ENCODE data around the gene SORCS2. TPM values are rescaled to one million over a fixed set of nuclear protein-coding genes. Genes with fewer than 3 reads are reported as not detected.

The SORCS2 gene
- total and polyA plus RNA-seq, 2 donors = 2.2 to 2.7 TPM

DNA sequence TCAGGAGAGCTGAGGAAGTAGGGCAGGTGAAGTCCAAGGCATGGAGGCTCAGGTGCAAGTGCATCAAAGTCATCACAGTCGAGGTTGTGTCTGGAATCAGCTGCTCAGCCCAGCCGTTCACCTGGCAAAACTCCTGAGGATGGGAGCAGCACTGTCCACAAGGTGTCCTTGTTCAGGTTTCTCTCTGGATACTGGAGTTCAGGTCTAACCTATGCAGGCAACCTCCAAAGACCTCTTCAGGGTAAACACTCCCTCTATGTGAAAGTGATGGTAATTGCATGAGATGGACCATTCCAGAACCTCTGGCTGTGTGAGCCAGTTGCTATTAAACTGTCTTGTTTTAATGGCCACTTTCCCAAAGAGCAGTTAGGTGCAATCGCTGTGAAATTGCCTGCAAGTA, 362.6 kb downstream of the SORCS2 start:
- no peak for DNase-seq (ENCODE audit: low read depth in 6 of 9, low spot score in 9 of 9)
- Histone ChIP-seq H3K27me3 (ENCODE audit: control insufficient read depth in 2 of 2, insufficient read depth in 1 of 2, low read length in 1 of 2) (no peaks in the 10 kb centered on the region), H3K4me1 (ENCODE audit: control insufficient read depth in 2 of 2, insufficient read depth in 2 of 2, low read length in 2 of 2) (no peaks in the 10 kb centered on the region), H3K4me3 (ENCODE audit: low read length in 2 of 2) (no peak overlapping the region), H3K9me3 (ENCODE audit: control insufficient read depth in 2 of 2, insufficient read depth in 1 of 2, low read length in 1 of 2) (peaks cover 4 to 54% of the 10 kb centered on the region in 2 donors), H3K27ac (ENCODE audit: low read depth in 1 of 2, low read length in 1 of 2) (no peak overlapping the region), H3K36me3 (ENCODE audit: control insufficient read depth in 2 of 2, insufficient read depth in 2 of 2, low read length in 1 of 2) (no peaks in the 10 kb centered on the region)
- WGBS = 75% methylated on average over 3 of the region's 3 CpGs

DNA sequence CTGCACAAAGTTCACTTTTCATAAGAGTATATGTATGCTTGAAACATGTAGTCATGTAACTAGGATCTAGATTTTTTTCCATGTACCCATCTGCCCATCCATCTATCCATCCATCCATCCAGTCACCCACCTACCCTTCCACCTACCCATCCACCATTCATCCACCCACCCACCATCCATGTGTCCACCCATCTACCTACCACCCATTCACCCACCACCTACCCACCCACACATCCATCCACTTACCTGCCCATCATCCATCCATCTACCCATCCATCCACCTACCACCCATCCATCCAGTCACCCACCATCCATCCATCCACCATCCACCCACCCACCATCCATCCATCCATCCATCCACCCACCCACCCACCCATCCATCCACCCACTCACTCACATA, 364.2 kb downstream of the SORCS2 start:
- Histone ChIP-seq H3K4me3 (ENCODE audit: low read length in 2 of 2) (no peak overlapping the region), H3K27me3 (ENCODE audit: control insufficient read depth in 2 of 2, insufficient read depth in 1 of 2, low read length in 1 of 2) (no peaks in the 10 kb centered on the region), H3K36me3 (ENCODE audit: control insufficient read depth in 2 of 2, insufficient read depth in 2 of 2, low read length in 1 of 2) (no peaks in the 10 kb centered on the region), H3K27ac (ENCODE audit: low read depth in 1 of 2, low read length in 1 of 2) (no peak overlapping the region), H3K4me1 (ENCODE audit: control insufficient read depth in 2 of 2, insufficient read depth in 2 of 2, low read length in 2 of 2) (no peaks in the 10 kb centered on the region), H3K9me3 (ENCODE audit: control insufficient read depth in 2 of 2, insufficient read depth in 1 of 2, low read length in 1 of 2) (peaks cover 4 to 47% of the 10 kb centered on the region in 2 donors)
- no peak for DNase-seq (ENCODE audit: low read depth in 6 of 9, low spot score in 9 of 9)

DNA sequence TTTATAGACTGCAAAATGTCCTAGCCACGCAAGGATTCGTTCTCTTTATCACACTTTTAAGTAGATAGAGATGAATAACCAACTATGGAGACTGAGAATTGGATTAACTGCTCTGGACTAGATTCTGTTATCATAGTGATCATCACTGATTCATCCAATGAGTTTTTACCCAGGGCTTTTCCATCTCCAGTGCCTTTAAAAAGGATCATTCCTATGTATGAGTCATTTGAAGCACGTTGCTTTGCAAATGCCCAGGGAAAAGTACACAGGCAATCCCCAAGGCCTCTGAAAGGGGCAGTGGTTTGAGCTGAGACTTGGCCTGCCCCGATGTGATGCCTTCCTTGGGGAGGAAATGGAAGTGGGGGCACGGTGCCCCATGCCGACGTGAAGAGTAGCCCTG, 365.1 kb downstream of the SORCS2 start:
- no peak for DNase-seq (ENCODE audit: low read depth in 6 of 9, low spot score in 9 of 9)
- no peaks in the 10 kb centered on the region for H3K36me3 ChIP-seq (ENCODE audit: control insufficient read depth in 2 of 2, insufficient read depth in 2 of 2, low read length in 1 of 2)
- H3K27ac ChIP-seq (ENCODE audit: low read depth in 1 of 2, low read length in 1 of 2) = no peak overlapping the region
- WGBS = 81% methylated on average over 7 of the region's 7 CpGs
- H3K27me3 ChIP-seq (ENCODE audit: control insufficient read depth in 2 of 2, insufficient read depth in 1 of 2, low read length in 1 of 2) = no peaks in the 10 kb centered on the region
- H3K9me3 ChIP-seq (ENCODE audit: control insufficient read depth in 2 of 2, insufficient read depth in 1 of 2, low read length in 1 of 2) = peaks cover 4 to 39% of the 10 kb centered on the region in 2 donors
- no peaks in the 10 kb centered on the region for H3K4me1 ChIP-seq (ENCODE audit: control insufficient read depth in 2 of 2, insufficient read depth in 2 of 2, low read length in 2 of 2)
- H3K4me3 ChIP-seq (ENCODE audit: low read length in 2 of 2) = no peak overlapping the region

DNA sequence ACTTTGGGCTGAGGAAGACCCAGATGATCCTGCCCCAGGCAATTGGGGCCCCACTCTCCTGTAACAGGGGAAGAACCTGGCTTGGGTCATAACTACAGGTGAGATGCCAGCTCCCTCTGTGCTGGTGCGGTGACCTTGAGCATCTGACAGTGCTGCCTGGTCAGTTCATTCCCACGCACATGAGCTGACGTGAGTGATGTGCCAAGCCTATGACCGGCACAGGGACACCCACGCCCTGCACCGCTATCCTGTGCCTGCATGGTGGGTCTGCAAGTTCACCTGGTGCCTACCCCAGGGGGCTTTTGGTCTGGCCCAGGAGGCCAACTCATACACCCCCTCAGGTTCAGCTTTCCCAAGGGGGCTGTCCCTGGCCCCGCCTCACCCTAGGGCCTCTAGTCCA, 366.1 kb downstream of the SORCS2 start:
- H3K27ac ChIP-seq (ENCODE audit: low read depth in 1 of 2, low read length in 1 of 2) = no peak overlapping the region
- no peak overlapping the region for H3K4me3 ChIP-seq (ENCODE audit: low read length in 2 of 2)
- WGBS = 96% methylated on average over 7 of the region's 7 CpGs
- DNase-seq (ENCODE audit: low read depth in 6 of 9, low spot score in 9 of 9) = no peak
- H3K36me3 ChIP-seq (ENCODE audit: control insufficient read depth in 2 of 2, insufficient read depth in 2 of 2, low read length in 1 of 2) = no peaks in the 10 kb centered on the region
- no peaks in the 10 kb centered on the region for H3K27me3 ChIP-seq (ENCODE audit: control insufficient read depth in 2 of 2, insufficient read depth in 1 of 2, low read length in 1 of 2)
- H3K4me1 ChIP-seq (ENCODE audit: control insufficient read depth in 2 of 2, insufficient read depth in 2 of 2, low read length in 2 of 2) = no peaks in the 10 kb centered on the region
- peaks cover 4 to 31% of the 10 kb centered on the region in 2 donors for H3K9me3 ChIP-seq (ENCODE audit: control insufficient read depth in 2 of 2, insufficient read depth in 1 of 2, low read length in 1 of 2)

DNA sequence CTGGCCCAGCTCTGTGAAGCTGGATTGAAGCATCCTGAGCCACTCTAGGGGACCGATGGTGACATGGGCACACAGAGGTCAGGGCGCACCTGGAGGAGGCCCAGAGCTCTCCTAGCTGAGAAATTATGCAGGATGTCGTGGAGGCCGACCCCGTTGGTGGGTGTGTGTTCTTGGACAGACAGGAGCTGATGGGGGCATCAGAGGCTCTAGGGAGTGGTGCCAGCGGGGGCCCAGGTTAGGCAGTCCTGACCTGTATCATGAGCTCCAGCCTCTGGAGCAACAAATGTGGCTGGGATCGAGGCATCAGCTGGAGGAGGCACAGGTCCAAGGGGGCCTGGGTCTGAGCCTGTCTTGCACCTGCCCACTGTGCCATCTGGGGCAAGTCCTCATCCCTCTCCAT, 367.0 kb downstream of the SORCS2 start:
- no peaks in the 10 kb centered on the region for H3K4me1 ChIP-seq (ENCODE audit: control insufficient read depth in 2 of 2, insufficient read depth in 2 of 2, low read length in 2 of 2)
- no peak overlapping the region for H3K27ac ChIP-seq (ENCODE audit: low read depth in 1 of 2, low read length in 1 of 2)
- DNase-seq (ENCODE audit: low read depth in 6 of 9, low spot score in 9 of 9) = no peak
- H3K36me3 ChIP-seq (ENCODE audit: control insufficient read depth in 2 of 2, insufficient read depth in 2 of 2, low read length in 1 of 2) = no peaks in the 10 kb centered on the region
- no peaks in the 10 kb centered on the region for H3K27me3 ChIP-seq (ENCODE audit: control insufficient read depth in 2 of 2, insufficient read depth in 1 of 2, low read length in 1 of 2)
- WGBS = 91% methylated on average over 7 of the region's 7 CpGs
- H3K9me3 ChIP-seq (ENCODE audit: control insufficient read depth in 2 of 2, insufficient read depth in 1 of 2, low read length in 1 of 2) = peaks cover 4 to 23% of the 10 kb centered on the region in 2 donors
- no peak overlapping the region for H3K4me3 ChIP-seq (ENCODE audit: low read length in 2 of 2)

DNA sequence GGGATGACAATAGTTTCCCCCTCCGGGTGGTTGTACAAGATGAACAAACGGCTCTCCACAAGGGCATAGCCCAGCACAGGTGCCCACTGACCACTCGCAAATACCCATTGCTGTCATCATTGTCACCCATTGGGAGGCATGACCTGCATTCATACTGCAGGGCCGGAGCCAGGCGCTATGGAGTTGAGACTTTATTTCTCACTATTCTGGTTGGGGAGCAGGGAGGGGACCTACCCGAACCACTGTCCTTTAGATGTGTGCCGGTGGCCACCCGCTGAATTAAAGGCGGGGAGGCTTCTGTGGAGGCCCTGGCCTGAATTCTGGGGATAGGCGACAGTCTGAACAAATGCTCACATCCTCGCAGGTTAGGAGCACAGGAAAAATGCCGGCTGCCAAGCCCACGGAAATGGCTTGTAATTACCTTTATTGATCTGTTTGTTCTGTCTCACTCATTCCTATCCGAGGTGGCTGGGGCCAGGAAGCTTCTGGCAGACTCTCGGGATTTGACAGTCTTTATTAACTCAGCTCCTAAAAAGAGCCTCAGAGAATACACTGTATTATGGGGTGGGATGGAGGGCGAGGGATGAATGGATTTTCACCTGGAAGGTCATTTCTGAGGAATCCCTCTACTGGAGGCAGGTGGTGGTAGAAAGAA, 367.5 kb downstream of the SORCS2 start:
- no peaks in the 10 kb centered on the region for H3K27me3 ChIP-seq (ENCODE audit: control insufficient read depth in 2 of 2, insufficient read depth in 1 of 2, low read length in 1 of 2)
- H3K36me3 ChIP-seq (ENCODE audit: control insufficient read depth in 2 of 2, insufficient read depth in 2 of 2, low read length in 1 of 2) = no peaks in the 10 kb centered on the region
- no peak overlapping the region for H3K4me3 ChIP-seq (ENCODE audit: low read length in 2 of 2)
- no peak for DNase-seq (ENCODE audit: low read depth in 6 of 9, low spot score in 9 of 9)
- no peaks in the 10 kb centered on the region for H3K4me1 ChIP-seq (ENCODE audit: control insufficient read depth in 2 of 2, insufficient read depth in 2 of 2, low read length in 2 of 2)
- 90% methylated on average over 16 of the region's 16 CpGs for WGBS
- H3K27ac ChIP-seq (ENCODE audit: low read depth in 1 of 2, low read length in 1 of 2) = no peak overlapping the region
- peaks cover 3 to 19% of the 10 kb centered on the region in 2 donors for H3K9me3 ChIP-seq (ENCODE audit: control insufficient read depth in 2 of 2, insufficient read depth in 1 of 2, low read length in 1 of 2)

DNA sequence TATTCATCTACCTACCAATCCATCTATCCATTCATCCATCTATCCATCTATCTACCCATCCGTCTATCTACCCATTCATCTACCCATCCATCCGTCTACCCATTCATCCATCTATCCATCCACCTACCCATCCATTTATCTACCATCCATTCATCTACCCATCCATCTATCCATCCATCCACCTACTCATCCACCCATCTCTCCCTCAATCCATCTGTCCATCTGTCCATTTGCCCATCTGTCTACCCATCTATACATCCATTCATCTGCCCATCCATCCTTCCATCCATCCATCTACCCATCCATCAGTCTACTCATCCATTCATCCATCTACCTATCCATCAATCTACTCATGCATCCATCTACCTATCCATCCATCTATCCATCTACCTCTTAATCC, 369.2 kb downstream of the SORCS2 start:
- Histone ChIP-seq H3K9me3 (ENCODE audit: control insufficient read depth in 2 of 2, insufficient read depth in 1 of 2, low read length in 1 of 2) (peaks cover 0 to 10% of the 10 kb centered on the region in 2 donors), H3K27me3 (ENCODE audit: control insufficient read depth in 2 of 2, insufficient read depth in 1 of 2, low read length in 1 of 2) (no peaks in the 10 kb centered on the region), H3K27ac (ENCODE audit: low read depth in 1 of 2, low read length in 1 of 2) (no peak overlapping the region), H3K4me1 (ENCODE audit: control insufficient read depth in 2 of 2, insufficient read depth in 2 of 2, low read length in 2 of 2) (no peaks in the 10 kb centered on the region), H3K4me3 (ENCODE audit: low read length in 2 of 2) (no peak overlapping the region), H3K36me3 (ENCODE audit: control insufficient read depth in 2 of 2, insufficient read depth in 2 of 2, low read length in 1 of 2) (no peaks in the 10 kb centered on the region)
- 67% methylated on average over 2 of the region's 2 CpGs for WGBS
- DNase-seq (ENCODE audit: low read depth in 6 of 9, low spot score in 9 of 9) = no peak

DNA sequence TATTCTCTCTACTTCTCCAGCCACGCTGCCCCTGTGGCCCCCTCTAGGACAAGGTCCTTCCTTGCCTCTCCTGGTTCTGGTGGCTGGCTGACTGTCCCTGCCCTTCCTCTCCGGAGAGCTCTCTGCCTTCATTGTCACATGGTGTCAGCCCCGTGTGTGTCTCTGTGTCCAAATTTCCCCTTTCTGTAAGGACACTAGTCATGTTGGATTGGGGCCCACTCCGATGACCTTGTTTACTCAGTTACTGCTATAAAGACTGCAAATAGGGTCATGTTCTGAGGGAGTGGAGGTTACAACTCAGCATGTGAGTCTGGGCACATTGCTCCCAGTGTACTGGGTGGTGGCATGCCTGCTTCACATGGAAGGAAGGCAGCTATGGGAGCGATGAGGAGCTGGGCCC, 371.9 kb downstream of the SORCS2 start:
- Histone ChIP-seq H3K9me3 (ENCODE audit: control insufficient read depth in 2 of 2, insufficient read depth in 1 of 2, low read length in 1 of 2) (peaks cover 0 to 6% of the 10 kb centered on the region in 2 donors), H3K36me3 (ENCODE audit: control insufficient read depth in 2 of 2, insufficient read depth in 2 of 2, low read length in 1 of 2) (no peaks in the 10 kb centered on the region), H3K4me3 (ENCODE audit: low read length in 2 of 2) (no peak overlapping the region), H3K27me3 (ENCODE audit: control insufficient read depth in 2 of 2, insufficient read depth in 1 of 2, low read length in 1 of 2) (no peaks in the 10 kb centered on the region), H3K4me1 (ENCODE audit: control insufficient read depth in 2 of 2, insufficient read depth in 2 of 2, low read length in 2 of 2) (no peaks in the 10 kb centered on the region), H3K27ac (ENCODE audit: low read depth in 1 of 2, low read length in 1 of 2) (no peak overlapping the region)
- DNase-seq (ENCODE audit: low read depth in 6 of 9, low spot score in 9 of 9) = no peak
- 86% methylated on average over 5 of the region's 5 CpGs for WGBS

DNA sequence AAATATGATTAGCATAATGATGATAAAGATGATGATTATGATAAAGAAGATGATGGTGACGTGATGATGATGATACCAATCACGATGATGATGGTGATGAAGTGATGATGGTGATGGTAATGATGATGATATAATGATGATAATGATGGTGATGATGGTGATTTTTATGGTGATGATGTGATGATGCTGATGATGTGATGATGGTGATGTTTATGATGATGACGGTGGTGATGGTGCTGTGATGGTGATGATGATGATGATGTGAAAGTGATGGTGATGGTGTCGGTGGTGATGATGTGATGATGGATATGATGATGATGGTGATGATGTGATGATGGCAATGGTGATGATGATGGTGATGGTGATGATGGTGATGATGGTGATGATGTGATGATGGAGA, 373.1 kb downstream of the SORCS2 start:
- 95% methylated on average over 4 of the region's 4 CpGs for WGBS
- H3K36me3 ChIP-seq (ENCODE audit: control insufficient read depth in 2 of 2, insufficient read depth in 2 of 2, low read length in 1 of 2) = no peaks in the 10 kb centered on the region
- DNase-seq (ENCODE audit: low read depth in 6 of 9, low spot score in 9 of 9) = no peak
- no peaks in the 10 kb centered on the region for H3K4me1 ChIP-seq (ENCODE audit: control insufficient read depth in 2 of 2, insufficient read depth in 2 of 2, low read length in 2 of 2)
- no peak overlapping the region for H3K27ac ChIP-seq (ENCODE audit: low read depth in 1 of 2, low read length in 1 of 2)
- no peak overlapping the region for H3K4me3 ChIP-seq (ENCODE audit: low read length in 2 of 2)
- no peaks in the 10 kb centered on the region for H3K9me3 ChIP-seq (ENCODE audit: control insufficient read depth in 2 of 2, insufficient read depth in 1 of 2, low read length in 1 of 2)
- no peaks in the 10 kb centered on the region for H3K27me3 ChIP-seq (ENCODE audit: control insufficient read depth in 2 of 2, insufficient read depth in 1 of 2, low read length in 1 of 2)

Data from thymus (tissue), 11 donors.